GM23248 (cell line): Measurements from ENCODE around the gene GAREM2.

Experiments
- EZH2 ChIP-seq: fragments of 200-600 bp; sonication (generic); IDR thresholded peaks from 2 replicates; pipeline ENCODE4 v1.6.1; 2018; ENCODE audit warnings: antibody characterized with exemption, mild to moderate bottlenecking; ENCODE audit not compliant: insufficient read depth, poor library complexity, severe bottlenecking
- EZH2phosphoT487 ChIP-seq: fragments of 200-600 bp; sonication (generic); IDR thresholded peaks from 2 replicates; pipeline ENCODE4 v1.6.1; 2018; ENCODE audit warnings: antibody characterized with exemption, moderate library complexity, mild to moderate bottlenecking, low read depth; ENCODE audit not compliant: insufficient read depth

DNA sequence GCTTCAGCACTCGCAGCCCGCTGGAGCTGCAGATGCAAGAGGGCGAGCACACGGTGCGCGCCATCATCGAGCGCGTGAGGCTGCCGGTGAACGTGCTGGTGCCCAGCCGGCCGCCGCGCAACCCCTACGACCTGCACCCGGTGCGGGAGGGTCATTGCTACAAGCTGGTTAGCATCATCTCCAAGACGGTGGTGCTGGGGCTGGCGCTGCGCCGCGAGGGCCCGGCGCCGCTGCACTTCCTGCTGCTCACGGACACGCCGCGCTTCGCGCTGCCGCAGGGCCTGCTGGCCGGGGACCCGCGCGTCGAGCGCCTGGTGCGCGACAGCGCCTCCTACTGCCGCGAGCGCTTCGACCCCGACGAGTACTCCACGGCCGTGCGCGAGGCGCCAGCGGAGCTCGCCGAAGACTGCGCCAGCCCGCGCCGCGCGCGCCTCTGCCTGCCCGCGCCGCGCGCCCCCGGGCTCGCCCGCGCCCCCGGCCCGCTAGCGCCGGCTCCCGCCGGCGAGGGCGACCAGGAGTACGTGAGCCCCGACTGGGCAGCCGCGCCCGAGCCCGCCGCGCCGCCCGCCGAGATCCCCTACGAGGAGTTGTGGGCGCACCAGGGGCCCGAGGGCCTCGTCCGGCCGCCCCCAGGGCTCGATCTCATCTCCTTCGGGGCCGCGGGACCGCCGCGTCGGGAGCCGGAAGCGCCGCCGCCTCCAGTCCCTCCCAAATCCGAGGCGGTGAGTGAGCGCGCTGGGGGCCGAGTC, 11.8 kb downstream of the GAREM2 start:
- TF ChIP-seq EZH2phosphoT487, result no peak
- TF ChIP-seq EZH2, result no peak
